HG03045 (cell line): ENCODE measurements around the gene FSD1.
"Not testable (repeated sequence)": the region's sequence is repeated elsewhere in the genome, so short reads cannot be mapped to it uniquely, and the experiment has no call there.

Source experiments
- ATAC-seq: cut with Tn5 transposase; IDR thresholded peaks from one replicate; pipeline ENCODE4 v1.9.1; 2021; ENCODE audit warnings: mild to moderate bottlenecking, moderate library complexity; ENCODE audit not compliant: unreplicated experiment

Gene FSD1

DNA sequence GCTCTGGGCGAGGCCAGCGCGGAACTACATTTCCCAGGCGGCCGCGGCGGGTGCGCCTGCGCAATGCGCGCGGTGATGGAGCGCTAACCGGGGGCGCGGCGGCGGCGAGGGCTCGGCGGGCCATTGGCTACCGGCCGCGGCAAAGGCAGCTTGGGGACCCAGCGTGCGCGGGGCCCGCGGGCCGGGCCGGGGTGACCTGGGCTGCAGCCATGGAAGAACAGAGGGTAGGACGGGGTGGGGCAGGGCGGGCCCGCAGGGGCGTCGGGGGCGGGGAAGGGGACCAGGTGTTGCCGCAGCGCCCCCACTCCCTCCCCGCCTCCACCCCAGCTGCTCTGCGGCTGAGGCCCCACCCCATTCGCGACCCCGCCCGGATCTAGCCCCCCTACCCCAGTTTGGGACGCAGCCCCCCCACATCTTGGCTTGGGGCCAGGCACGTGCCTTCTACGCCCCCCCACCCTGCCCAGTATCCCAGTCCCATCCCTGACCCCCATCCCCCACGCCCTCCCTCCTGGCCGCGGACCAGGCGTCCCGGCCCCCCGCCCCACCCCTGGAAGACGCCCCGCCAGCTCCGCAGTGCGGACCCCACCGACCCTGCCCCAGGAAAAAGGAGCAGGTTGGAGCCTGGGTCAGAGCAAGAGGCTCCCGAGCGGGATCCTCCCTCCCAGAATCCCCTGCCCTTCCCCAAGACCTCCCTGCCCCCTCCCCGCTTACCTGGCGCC is at the start of gene FSD1:
FSD1 (plus strand) TSS at position 61 of the 719 bp plus-strand sequence; CDS start at position 210, 149 bp downstream.
- no peak for ATAC-seq

DNA sequence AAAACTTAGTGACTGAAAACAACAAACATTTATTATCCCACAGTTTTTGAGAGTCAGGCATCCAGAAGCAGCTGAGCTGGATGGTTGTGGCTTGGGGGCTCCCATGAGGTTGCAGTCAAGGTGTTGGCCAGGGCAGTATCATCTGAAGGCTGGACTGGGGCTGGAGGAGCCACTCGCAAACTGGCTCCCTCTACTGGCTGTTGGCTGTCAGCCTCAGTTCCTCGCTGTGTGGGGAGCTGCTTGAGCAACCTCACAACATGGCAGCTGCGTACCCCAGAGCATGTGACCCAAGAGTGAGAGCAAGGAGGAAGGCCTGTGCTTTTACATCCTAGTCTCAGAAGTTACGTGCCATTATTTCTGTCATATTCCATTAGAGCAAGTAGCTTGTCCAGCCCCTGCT is 47.8 kb upstream of the FSD1 start:
- no peak for ATAC-seq

DNA sequence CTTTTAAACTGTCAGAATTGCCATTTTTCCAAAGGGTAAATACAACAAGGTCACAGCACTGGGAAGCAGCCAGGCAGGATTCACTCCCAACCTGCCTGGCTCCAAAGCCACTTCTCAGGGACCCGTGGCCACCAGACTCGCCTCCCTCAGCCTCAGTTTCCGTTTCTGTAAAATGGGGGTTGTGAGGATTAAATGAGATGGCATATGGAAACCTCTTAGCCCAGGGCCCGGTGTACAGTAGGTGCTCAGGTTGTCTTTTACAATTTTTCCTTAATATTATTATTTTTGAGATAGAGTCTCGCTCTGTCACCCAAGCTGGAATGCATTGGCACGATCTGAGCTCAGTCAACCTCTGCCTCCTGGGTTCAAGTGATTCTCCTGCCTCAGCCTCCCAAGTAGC is 47.4 kb upstream of the FSD1 start:
- ATAC-seq, result no peak

DNA sequence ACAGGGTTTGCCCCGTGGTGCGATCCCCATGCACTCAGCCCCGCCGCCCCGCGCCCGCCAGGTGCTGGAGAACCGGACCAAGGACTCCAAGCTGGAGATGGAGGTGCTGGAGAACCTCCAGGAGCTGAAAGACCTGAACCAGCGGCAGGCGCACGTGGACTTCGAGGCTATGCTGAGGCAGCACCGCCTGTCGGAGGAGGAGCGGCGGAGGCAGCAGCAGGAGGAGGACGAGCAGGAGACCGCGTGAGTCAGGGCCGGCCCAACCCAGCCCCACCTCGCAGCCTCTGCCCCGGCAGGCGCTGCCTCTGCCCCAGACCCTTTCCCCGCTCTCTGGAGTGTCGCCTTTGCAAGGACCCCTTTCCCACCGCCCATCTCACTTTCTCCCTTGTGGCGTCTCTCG is 46.2 kb upstream of the FSD1 start:
- no peak for ATAC-seq

DNA sequence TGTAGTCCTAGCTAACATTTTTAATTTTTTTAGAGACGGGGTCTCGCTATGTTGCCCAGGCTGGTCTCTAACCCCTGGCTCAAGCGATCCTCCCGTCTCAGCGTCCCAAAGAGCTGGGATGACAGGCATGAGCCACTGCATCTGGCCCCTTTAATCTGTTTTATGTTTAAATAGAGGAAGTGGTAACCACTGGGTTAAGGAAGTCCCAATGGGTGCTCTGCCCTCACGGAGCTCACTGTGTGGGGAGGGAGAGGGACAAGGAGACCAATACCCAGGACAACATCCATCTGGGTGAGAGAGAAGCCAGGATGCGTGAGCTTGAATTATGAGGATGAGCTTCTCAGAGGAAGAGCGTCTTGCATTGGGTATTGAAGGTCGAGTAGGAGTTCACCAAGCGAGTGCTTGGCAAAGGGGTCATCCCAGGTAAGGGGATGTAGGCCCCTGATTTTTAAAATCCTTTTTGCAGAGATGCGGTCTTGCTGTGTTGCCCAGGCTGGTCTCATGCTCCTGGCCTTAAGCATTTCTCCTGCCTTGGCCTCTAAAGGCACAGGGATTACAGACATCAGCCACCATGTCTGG is 43.7 kb upstream of the FSD1 start:
- no peak for ATAC-seq

DNA sequence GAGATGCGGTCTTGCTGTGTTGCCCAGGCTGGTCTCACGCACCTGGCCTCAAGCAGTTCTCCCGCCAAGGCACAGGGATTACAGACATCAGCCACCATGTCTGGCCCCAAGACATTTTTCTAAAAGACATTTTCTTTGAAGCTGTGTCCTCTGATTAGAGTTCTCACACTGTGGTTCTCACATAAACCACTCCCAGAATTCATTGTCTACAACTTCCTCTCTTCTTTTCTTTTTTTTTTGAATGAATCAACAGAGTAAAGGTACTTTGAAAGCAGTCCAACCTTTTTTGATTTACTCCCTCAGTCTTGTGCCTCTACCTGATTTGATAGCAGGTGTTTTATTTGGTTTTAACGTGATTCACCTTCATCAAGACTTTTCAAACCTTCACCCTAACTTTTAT is 39.6 kb upstream of the FSD1 start:
- ATAC-seq, result no peak

DNA sequence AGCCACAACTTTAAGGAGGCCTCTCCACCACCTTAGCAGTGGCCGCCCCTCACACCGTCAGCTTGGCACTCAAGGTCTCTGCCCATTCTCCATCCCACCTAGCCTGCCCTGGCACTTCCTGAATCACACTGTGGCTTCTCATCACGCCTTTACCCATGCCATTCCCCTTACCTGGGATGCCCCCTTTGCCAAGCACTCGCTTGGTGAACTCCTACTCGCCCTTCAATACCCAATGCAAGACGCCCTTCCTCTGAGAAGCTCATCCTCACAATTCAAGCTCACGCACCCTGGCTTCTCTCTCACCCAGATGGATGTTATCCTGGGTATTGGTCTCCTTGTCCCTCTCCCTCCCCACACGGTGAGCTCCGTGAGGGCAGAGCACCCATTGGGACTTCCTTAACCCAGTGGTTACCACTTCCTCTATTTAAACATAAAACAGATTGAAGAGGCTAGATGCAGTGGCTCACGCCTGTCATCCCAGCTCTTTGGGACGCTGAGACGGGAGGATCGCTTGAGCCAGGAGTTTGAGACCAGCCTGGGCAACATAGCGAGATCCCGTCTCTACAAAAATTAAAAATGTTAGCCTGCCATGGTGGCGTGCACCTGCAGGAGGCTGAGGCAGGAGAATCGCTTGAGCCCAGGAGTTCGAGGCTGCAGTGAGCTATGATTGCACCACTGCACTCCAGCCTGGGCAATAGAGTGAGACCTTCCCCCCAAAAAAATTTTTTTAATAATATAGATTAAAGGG is 38.0 kb upstream of the FSD1 start:
- ATAC-seq, result no peak

DNA sequence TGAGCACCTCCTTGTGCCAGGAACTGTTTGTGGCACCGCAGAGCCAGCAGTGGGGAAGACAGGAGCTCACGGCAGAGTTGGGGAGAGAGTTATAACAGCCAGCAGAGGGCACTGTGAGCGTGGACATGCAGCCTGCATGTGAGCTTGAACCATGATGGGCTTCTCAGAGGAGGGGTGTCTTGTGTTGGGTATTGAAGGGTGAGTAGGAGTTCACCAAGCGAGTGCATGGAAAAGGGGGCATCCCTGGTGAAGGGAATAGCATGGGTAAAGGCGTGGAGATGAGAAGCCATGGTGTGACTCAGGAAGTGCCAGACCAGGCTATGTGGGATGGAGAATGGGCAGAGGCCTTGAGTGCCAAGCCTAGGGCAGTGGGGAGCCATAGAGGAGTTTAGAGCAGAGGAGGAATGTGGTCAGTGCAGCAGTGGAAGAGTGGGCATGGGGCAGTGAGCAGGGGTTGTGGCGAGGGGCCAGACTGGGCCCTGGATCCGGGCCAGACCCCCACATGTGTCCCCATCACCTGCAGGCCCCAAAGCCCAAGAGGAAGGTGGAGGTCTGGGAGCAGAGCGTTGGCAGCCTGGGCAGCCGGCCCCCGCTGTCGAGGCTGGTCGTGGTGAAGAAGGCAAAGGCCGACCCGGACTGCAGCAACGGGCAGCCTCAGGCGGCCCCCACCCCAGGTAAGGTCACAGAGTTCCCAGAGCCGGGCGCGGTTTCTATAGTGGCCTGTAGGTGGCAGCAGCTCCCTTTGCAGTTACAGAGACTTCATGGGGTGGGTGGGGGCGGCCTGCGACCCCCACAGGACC is 37.1 kb upstream of the FSD1 start:
- no peak for ATAC-seq

DNA sequence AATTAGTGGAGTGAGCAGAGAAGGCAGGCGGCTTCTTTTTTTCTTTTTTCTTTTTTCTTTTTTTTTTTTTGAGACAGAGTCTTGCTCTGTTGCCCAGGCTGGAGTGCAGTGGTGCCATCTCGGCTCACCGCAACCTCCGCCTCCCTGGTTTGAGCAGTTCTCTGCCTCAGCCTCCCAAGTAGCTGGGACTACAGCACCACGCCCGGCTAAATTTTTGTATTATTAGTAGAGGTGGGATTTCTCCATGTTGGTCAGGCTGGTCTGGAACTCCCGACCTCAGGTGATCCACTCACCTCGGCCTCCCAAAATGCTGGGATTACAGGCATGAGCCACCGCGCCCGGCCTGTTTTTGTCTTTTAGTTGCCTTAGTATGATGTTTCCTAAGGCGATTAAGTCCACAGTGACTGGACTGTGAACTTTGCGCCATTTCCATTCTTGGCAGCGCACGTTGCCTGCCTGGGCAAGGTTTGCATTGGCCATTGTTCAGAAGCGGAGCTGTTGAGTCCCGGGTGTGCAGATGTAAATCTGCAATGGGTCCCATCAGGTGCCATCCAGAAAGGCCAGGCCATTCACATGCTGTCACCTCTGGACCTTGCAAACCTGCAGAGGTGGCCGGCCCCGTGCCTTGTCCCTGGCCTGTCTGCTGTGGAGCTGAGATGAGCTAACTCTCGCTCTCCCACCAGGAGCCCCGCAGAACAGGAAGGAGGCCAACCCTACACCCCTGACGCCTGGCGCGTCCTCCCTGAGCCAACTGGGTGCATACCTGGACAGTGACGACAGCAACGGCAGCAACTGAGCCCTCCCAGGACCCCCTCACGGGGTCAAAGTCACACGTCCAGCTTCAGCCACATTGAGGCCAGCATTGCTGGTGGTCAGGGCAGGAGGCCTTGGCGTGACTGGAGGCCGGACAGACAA is 36.2 kb upstream of the FSD1 start:
- ATAC-seq, result no peak

DNA sequence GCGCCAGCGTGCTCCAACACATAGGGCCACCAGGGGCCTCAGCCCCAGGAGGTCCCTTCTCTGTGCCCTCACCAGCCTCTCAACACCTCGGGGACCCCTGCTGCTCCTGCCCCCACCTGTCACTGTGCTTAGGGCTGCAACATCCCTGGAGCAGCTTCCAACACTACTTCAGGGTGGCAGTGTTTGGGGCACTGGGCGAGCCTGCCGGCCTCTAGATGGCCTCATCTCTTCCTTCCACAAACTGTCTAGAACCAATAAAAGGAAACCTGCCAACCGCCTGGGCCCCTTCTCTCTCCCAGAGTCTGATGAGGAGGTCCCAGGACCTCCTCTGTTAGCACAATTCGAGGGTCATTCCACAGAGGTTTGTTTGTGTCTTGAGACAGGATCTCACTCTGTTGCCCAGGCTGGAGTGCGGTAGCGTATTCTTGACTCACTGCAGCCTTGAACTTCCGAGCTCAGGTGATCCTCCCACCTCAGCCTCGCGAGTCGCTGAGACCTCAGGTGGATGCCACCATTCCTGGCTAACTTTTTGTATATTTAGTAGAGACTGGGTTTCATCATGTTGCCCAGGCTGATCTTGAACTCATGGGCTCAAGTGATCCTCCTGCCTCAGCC is 35.5 kb upstream of the FSD1 start:
- no peak for ATAC-seq

DNA sequence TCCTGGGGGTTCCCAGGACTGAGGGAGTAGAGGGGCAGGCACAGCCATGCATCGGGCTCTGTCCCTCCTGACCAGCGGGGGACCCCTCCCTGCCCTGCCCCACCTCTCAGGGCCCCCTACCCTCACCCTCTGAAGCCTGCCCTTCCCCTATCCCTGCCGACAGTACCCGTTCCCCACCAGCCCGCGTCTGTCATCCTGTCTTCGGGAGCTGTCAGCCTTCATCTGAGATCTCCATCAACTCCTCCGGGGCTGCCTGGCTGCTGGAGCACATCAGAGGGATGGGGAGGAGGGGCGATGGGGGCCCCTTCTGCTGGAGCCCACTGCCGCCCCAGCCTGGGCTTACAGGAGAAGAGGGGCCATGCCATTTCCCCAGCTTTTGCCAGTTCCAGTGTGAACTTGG is 31.5 kb upstream of the FSD1 start:
- no peak for ATAC-seq

DNA sequence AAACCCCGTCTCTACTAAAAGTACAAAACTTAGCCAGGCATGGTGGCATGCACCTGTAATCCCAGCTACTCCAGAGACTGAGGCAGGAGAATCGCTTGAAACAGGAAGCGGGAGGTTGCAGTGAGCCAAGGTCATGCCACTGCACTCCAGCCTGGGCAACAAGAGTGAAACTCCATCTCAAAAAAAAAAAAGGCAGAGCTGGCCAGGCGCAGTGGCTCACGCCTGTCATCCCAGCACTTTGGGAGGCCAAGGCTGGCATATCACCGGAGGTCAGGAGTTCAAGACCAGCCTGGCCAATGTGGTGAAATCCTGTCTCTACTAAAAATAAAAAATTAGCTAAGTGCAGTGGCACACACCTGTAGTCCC is 30.1 kb upstream of the FSD1 start:
- ATAC-seq, result not testable (repeated sequence)

DNA sequence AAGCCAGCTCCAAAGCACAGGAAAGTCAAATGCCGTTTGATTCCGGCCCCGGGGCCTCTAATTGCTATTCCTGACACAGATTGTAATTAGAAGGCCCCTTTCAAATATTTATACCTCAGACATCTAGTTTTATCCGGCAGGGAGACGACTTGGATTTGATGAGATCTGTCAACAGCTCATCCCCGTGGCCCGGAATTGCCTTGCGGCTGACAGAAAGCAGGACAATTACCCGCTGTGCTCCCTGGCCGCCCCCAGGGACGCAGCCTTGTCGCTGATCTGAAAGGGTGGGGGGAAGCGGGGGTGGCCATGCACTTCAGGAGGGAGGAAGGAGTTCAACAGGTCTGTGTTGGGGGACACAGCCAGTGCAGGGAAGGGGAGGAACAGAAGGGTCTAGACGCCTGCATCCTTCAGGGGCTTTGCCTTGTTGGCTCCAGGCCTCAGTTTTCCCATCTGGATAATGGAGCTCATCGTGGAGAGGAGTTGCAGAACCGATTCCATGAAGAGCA is 27.2 kb upstream of the FSD1 start:
- no peak for ATAC-seq

DNA sequence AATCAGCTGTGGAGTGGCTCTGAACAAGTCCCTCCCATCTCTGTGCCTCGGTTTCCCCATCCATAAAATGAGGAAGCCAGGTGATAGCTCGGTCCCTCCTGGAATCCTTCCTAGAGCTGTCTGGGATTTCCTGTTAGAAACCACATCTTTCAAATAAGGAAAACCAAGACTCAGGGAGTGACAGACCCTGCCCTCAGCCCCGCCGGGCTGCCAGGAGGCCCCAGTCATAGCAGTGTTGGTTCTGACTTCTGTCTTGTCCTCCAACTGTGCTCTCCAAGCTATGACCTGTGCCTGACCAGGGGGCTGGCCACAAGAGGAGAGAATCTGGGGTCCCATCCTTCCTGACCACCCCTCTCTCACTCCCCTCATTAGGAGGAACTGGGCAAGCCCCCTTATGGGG is 26.4 kb upstream of the FSD1 start:
- no peak for ATAC-seq

DNA sequence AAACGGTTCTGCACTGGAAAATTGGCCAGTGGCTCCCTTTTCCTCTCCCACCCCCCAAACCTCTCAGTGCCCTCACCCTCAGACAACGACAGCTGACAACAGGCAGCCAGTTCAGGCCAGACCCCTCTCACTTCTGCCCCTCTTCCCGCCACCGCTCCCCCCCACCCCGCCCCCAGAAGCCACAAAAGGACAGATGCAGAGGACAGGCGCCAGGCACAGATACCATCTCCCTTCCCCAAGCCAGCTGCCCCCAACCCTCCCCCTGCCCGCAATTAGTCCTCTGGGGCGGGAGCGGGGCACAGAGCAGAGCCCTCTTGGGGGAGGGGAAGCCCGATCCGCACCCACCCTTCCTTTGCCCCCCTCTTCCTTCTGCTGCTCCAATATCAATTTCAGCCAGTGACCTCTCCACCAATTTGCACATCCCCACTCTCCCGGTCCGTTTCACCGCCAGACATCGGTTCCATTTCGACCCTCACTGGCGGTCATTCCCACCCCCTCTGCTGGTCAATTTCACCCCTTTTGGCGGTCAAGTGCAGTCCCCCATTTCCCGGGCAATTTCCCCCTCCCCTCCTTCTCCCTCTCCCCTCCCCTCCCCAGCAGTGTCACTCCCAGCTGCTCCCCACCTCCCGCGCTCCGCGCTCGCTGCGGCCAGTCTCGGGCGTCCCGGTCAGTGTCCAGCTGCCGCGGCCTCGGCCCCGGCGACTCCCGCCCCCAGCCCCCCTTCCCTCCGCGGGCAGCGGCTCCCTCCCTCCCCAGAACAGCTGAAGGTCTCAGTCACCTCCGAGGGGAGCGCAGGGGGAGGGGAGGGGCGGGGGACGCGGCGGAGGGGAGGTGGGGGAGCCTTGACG is 25.8 kb upstream of the FSD1 start, which contains the start of gene SHD:
SHD (plus strand) TSS at position 848 of the 848 bp plus-strand sequence. CDS start 798 bp downstream, outside the sequence.
- ATAC-seq, result no peak

DNA sequence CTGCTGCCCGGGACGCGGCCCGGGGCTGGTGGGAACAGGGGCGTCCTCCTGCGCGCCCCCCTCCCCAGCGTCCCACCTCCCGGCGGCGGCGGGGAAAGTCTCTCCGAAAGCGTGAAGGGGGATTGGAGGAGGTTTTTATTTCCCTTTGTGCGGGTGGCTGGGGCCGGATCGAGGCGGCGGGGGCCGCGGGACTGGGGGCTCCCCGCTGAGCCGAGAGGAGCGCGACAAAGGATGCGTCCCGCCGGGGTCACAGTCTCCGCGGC is 25.2 kb upstream of the FSD1 start:
- no peak for ATAC-seq

DNA sequence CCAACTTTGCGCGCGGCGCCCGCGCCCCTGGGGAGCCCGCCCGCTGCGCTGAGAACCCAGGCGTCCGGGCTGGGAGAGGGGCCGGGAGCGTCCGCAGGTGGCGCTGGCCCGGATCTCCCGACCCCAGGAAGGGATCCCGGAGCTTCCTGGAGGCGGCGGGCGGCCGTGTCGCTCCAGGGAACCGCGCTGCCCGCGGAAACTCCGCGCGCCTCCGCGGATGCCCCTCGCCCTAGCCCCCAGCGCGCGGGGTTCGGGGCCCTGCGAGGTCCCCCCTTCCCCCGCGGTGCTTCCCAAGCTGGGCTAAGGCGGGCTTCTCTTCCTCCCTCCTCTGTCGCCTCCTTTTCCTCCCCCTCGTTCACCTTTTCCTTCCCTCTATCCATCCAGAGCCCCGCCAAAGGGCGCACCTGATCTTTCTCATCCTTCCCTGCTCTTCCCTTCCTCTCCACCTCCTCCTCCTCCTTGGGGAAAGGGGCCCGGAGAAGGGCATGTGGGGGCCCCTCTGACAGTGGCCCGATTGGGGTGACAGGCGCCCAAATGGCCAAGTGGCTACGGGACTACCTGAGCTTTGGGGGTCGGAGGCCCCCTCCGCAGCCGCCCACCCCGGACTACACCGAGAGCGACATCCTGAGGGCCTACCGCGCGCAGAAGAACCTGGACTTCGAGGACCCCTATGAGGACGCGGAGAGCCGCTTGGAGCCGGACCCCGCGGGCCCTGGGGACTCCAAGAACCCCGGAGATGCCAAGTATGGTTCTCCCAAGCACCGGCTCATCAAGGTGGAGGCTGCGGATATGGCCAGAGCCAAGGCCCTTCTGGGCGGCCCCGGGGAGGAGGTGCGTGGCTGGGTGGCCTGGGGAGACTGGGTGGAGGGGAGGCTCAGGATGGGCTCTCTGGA is 24.6 kb upstream of the FSD1 start:
- no peak for ATAC-seq
